ENCODE measurements around the gene SPDYE18. TPM values are rescaled to one million over a fixed set of nuclear protein-coding genes. Genes with fewer than 3 reads are reported as not detected.

The SPDYE18 gene, protein sequence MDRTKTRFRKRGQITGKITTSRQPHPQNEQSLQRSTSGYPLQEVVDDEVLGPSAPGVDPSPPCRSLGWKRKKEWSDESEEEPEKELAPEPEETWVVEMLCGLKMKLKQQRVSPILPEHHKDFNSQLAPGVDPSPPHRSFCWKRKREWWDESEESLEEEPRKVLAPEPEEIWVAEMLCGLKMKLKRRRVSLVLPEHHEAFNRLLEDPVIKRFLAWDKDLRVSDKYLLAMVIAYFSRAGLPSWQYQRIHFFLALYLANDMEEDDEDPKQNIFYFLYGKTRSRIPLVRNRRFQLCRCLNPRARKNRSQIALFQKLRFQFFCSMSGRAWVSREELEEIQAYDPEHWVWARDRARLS
- 0.11 to 0.24 TPM (median 0.14 TPM) in 5 replicates for total RNA-seq (2022; extraction: Qiagen RNA extraction)

DNA sequence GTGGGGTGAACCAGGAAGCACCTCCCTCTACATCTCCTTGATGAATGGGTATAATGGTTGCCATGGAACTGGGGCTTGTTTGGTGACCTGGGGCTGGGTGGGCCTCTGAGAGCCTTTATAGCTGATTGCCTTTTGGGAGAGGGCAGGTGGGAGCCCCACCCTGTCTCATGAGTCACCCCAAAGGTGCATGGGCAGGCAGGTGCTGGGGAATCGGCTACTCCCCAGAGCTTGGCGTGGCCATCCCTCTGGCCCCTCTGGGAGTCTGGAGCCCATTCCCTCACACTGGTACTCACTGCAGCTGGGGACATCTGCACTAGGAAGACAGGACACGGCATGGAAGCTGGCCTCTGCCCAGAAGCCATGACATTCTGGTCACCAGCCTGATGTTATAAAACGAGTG lies at the start of gene SPDYE18:
SPDYE18 (minus strand) TSS at position 2 of the 400 bp plus-strand sequence. CDS start 2,046 bp downstream, outside the sequence.

DNA sequence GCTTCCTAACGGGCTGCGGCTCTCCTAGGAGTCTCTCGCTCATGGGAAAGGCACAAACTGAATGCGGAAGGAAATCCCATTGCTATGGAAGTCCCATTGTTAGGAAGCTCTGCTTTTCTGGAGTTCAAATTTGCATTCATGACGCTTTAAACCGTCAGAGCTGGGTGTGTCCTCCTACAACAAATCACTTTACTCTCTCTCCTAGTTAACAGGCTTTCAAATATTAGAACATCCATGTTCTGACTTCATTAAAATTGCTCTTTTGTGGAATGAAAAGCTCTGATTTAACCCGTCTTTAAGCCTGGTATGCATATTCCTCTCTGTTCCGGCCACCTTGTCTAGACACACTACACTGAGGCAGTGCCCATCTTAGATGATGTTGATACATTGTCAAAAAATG lies 30.1 kb downstream of the SPDYE18 start, which contains the start of gene SPDYE17:
SPDYE17 (minus strand) TSS at position 101 of the 400 bp plus-strand sequence. CDS start 1,791 bp downstream, outside the sequence.

Other genes starting within 250 kb of the SPDYE18 start
- gene SPDYE17, start 30.2 kb downstream of the SPDYE18 start, total RNA-seq (2022; extraction: Qiagen RNA extraction): not detected in 5 replicates
- 0.40 to 0.88 TPM (median 0.60 TPM) in 5 replicates for gene CCDC146, start 60.1 kb upstream of the SPDYE18 start, total RNA-seq (2022; extraction: Qiagen RNA extraction)
- gene FGL2, start 137.3 kb upstream of the SPDYE18 start, total RNA-seq (2022; extraction: Qiagen RNA extraction): not detected in 5 replicates

Measured in A549 treated with dexamethasone at 1 μM for 4 hours (cell line).